Glutamatergic neuron (in vitro differentiated cells): ENCODE measurements around the gene METTL15. TPM values are rescaled to one million over a fixed set of nuclear protein-coding genes. Genes with fewer than 3 reads are reported as not detected.

Experiments
- DNase-seq: peaks from one replicate; pipeline ENCODE4 v3.0.0; 2022
- H3K27ac Mint-ChIP-seq: one replicate; pipeline ENCODE4 v1.8.0; 2020; ENCODE audit warnings: mild to moderate bottlenecking, mixed read lengths, inconsistent platforms; ENCODE audit not compliant: unreplicated experiment
- H3K27me3 Mint-ChIP-seq: one replicate; pipeline ENCODE4 v1.8.0; 2020; ENCODE audit warnings: mild to moderate bottlenecking, moderate library complexity, mixed read lengths, inconsistent platforms; ENCODE audit not compliant: unreplicated experiment
- H3K36me3 Mint-ChIP-seq: one replicate; pipeline ENCODE4 v1.8.0; 2020; ENCODE audit warnings: mild to moderate bottlenecking, mixed read lengths, inconsistent platforms; ENCODE audit not compliant: unreplicated experiment
- H3K4me1 Mint-ChIP-seq: one replicate; pipeline ENCODE4 v1.8.0; 2020; ENCODE audit warnings: mild to moderate bottlenecking, low read depth, mixed read lengths, inconsistent platforms; ENCODE audit not compliant: unreplicated experiment
- H3K4me3 Mint-ChIP-seq: one replicate; pipeline ENCODE4 v1.8.0; 2020; ENCODE audit warnings: mild to moderate bottlenecking, mixed read lengths, inconsistent platforms; ENCODE audit not compliant: unreplicated experiment
- H3K9me3 Mint-ChIP-seq: one replicate; pipeline ENCODE4 v1.8.0; 2020; ENCODE audit warnings: mild to moderate bottlenecking, moderate library complexity, mixed read lengths, inconsistent platforms; ENCODE audit not compliant: unreplicated experiment
- CTCF ChIP-seq: fragments of 200-600 bp; sonication (generic); IDR thresholded peaks from one replicate; pipeline ENCODE4 v1.5.0; 2021; ENCODE audit not compliant: partially characterized antibody, unreplicated experiment
- total RNA-seq: library from RNA; stranded (reverse); fragmentation: NEBNext Ultra II Directional; extraction: Animal tissue kit (Norgen Biotek cat#: 25700); gene quantifications from one replicate; pipeline ENCODE4 v1.2.1, GENCODE V29; 2021; ENCODE audit not compliant: unreplicated experiment

METTL15 gene
- total RNA-seq, 1 donor from 2014 or later: 8.2 TPM

- no peak overlapping the region for H3K4me3 Mint-ChIP-seq
- no peaks in the 10 kb centered on the region for H3K36me3 Mint-ChIP-seq
- no peak overlapping the region for H3K27ac Mint-ChIP-seq
- H3K27me3 Mint-ChIP-seq: no peaks in the 10 kb centered on the region
- TF ChIP-seq CTCF: no peak
- no peaks in the 10 kb centered on the region for H3K9me3 Mint-ChIP-seq
- no peak for DNase-seq
- H3K4me1 Mint-ChIP-seq: no peaks in the 10 kb centered on the region
These were observed 142.0 kb downstream of the METTL15 start for GRCh38 chr11:28250192-28250591.

- Mint-ChIP-seq H3K9me3 (no peaks in the 10 kb centered on the region), H3K27ac (no peak overlapping the region), H3K36me3 (peaks cover 3% of the 10 kb centered on the region), H3K4me3 (no peak overlapping the region), H3K4me1 (no peaks in the 10 kb centered on the region), H3K27me3 (no peaks in the 10 kb centered on the region)
- no peak for TF ChIP-seq CTCF
- no peak for DNase-seq
These were observed 143.1 kb downstream of the METTL15 start for GRCh38 chr11:28251257-28251656.

DNA sequence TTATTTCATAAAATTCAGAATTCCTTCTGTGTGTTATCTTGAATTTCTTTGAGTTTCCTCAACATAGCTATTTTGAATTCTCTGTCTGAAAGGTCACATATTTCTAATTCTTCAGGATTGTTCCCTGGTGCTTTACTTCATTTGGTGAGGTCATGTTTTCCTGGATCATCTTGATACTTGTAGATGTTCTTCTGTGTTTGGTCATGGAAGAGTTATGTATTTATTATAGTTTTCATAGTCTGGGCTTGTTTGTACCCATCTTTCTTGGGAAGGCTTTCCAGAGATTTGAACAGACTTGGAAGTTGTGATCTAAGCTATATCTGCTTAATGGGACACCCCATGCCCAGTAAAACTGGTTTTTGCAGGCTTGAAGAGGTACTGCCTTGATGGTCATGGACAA lies 149.6 kb downstream of the METTL15 start:
- no peak for DNase-seq
- no peak for TF ChIP-seq CTCF
- no peaks in the 10 kb centered on the region for H3K4me1 Mint-ChIP-seq
- H3K27me3 Mint-ChIP-seq: no peaks in the 10 kb centered on the region
- H3K9me3 Mint-ChIP-seq: peaks cover 3% of the 10 kb centered on the region
- H3K27ac Mint-ChIP-seq: no peak overlapping the region
- no peak overlapping the region for H3K4me3 Mint-ChIP-seq
- H3K36me3 Mint-ChIP-seq: peaks cover 8% of the 10 kb centered on the region

GRCh38 chr11:28259177-28259843 lies 151.1 kb downstream of the METTL15 start:
- Mint-ChIP-seq H3K9me3 (peaks cover 3% of the 10 kb centered on the region), H3K4me3 (no peak overlapping the region), H3K27ac (no peak overlapping the region), H3K36me3 (peaks cover 8% of the 10 kb centered on the region), H3K4me1 (no peaks in the 10 kb centered on the region), H3K27me3 (no peaks in the 10 kb centered on the region)
- DNase-seq: no peak
- no peak for TF ChIP-seq CTCF

DNA sequence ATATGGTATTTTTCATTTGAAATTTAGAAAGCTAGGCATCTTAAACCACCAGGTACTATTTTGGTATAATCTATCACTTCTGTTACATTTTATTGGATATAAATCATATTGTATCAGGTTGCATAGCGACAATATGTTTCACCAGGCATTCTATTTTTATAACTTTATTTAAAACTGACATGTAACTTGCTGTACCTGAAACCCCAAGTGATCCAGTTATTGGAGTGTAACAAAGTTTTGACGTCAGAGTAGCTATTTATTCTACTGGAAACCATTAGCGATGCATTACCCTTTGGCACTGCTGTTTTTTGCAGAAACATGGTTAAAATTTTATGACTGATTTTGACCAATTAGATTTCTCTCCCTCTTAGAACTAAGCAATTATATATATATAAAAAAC lies 160.7 kb downstream of the METTL15 start:
- Mint-ChIP-seq H3K27me3 (no peaks in the 10 kb centered on the region), H3K27ac (no peak overlapping the region), H3K36me3 (no peaks in the 10 kb centered on the region), H3K4me1 (no peaks in the 10 kb centered on the region), H3K9me3 (no peaks in the 10 kb centered on the region), H3K4me3 (no peak overlapping the region)
- TF ChIP-seq CTCF: no peak
- no peak for DNase-seq
